ENCODE measurements around the gene CCDC178. TPM values are rescaled to one million over a fixed set of nuclear protein-coding genes. Genes with fewer than 3 reads are reported as not detected.

The CCDC178 gene
- total RNA-seq, 1 experiment from 2014 or later: not detected

DNA sequence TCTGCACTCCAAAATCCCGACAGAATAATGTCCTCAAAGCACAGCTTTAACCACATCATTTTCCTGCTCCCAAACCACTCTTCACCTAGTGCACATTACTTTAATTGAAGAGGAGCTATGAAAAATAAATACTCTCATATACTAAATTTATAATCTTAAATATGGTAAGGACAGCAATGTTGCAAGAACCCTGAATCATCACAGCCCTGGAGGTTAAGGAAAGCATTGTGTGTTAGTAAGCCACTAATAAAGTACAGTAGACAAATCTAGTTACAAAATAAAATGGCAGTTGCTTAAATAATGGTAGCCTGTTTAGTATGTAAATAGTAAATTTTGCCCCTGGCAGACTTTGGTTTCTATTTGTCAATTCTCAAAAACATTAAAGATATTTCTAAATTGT, 27.0 kb upstream of the CCDC178 start:
- Histone ChIP-seq H3K36me3 (ENCODE audit: control insufficient read depth in 1 of 2, insufficient read depth in 2 of 2, low read length in 2 of 2) (no peaks in the 10 kb centered on the region), H3K9me3 (ENCODE audit: control insufficient read depth in 1 of 2, insufficient read depth in 1 of 2, low read depth in 1 of 2, low read length in 2 of 2) (peaks cover 10 to 27% of the 10 kb centered on the region in 2 experiments; a peak in 2 of 4 replicates), H3K27me3 (ENCODE audit: insufficient read depth, low read length) (no peaks in the 10 kb centered on the region), H3K9me2 (ENCODE audit: insufficient read depth) (no peaks in the 10 kb centered on the region), H2AFZ (ENCODE audit: low read depth, low read length, poor library complexity, severe bottlenecking) (no peak overlapping the region), H3K9ac (ENCODE audit: low read length) (no peak overlapping the region), H4K20me1 (ENCODE audit: insufficient read depth) (no peaks in the 10 kb centered on the region), H3K79me2 (ENCODE audit: insufficient read depth, low read length) (no peaks in the 10 kb centered on the region), H3K4me1 (ENCODE audit: control insufficient read depth in 1 of 2, insufficient read depth in 2 of 2, low read length in 2 of 2) (no peaks in the 10 kb centered on the region), H3K27ac (ENCODE audit: low read depth, low read length) (no peak overlapping the region), H3K4me3 (replicated peaks in 1 of 2; ENCODE audit: low read depth in 1 of 2, low read length in 2 of 2) (no peak overlapping the region), H3K4me2 (ENCODE audit: low read length) (no peak overlapping the region)
- CTCF ChIA-PET: no interaction called here
- no TSS peak for BruUV-seq (replicated peaks)
- no peak for TF ChIP-seq ZNF274 (IDR thresholded peaks at IDR 0.05; ENCODE audit: low read depth, low read length)
- TF ChIP-seq POLR2A (IDR thresholded peaks at IDR 0.05; ENCODE audit: borderline replicate concordance, extremely low read depth, insufficient read depth, insufficient read length): no peak
- no peak for TF ChIP-seq RAD21 (IDR thresholded peaks at IDR 0.05; ENCODE audit: low read depth)
- no peak for TF ChIP-seq JUND (IDR thresholded peaks at IDR 0.05)
- TF ChIP-seq MAX (IDR thresholded peaks at IDR 0.05): no peak
- no peak for TF ChIP-seq ELF1 (IDR thresholded peaks at IDR 0.05; ENCODE audit: borderline replicate concordance, low read depth)
- TF ChIP-seq TCF7L2 (IDR thresholded peaks at IDR 0.05; ENCODE audit: borderline replicate concordance, extremely low read depth, insufficient read depth, insufficient read length): no peak
- no peak for TF ChIP-seq EZH2phosphoT487 (IDR thresholded peaks at IDR 0.05; ENCODE audit: borderline replicate concordance)
- TF ChIP-seq SP1 (IDR thresholded peaks at IDR 0.05; ENCODE audit: low read depth): no peak
- TF ChIP-seq CEBPB (IDR thresholded peaks at IDR 0.05; ENCODE audit: low read depth): no peak
- RAD21 ChIA-PET (ENCODE audit: low non-redundant PET in 1 of 2, low total read pairs in 2 of 2, uncharacterized antibody in 2 of 2, unreplicated experiment in 2 of 2): no interaction called here
- POLR2A ChIA-PET: no interaction called here
- DNase-seq (ENCODE audit: low read depth, low spot score) (no peak), ATAC-seq (no peak)
- intact Hi-C loops (cut with micrococcal nuclease): no loop called here

DNA sequence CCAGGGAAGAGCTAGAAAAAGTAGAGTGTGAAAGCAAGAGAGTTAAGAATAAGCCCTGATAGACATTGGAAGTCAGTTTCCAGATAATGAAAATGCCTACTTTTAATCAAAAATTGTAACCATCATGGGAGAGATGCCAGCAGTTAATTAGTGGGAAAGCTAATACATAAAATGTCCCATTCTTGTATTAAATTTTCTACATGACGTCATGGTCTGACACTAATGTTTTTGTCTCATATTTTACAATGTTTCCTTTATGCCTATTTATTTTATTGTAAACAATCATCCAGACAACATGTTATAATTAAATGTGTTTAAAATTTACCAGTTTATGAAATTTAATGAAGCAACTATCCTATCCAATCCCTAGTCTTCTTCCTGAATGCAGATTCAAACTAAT, 26.3 kb upstream of the CCDC178 start:
- ATAC-seq (no peak), DNase-seq (ENCODE audit: low read depth, low spot score) (no peak)
- Histone ChIP-seq H3K9me2 (ENCODE audit: insufficient read depth) (no peaks in the 10 kb centered on the region), H3K27ac (ENCODE audit: low read depth, low read length) (no peak overlapping the region), H3K36me3 (ENCODE audit: control insufficient read depth in 1 of 2, insufficient read depth in 2 of 2, low read length in 2 of 2) (no peaks in the 10 kb centered on the region), H3K4me2 (ENCODE audit: low read length) (no peak overlapping the region), H2AFZ (ENCODE audit: low read depth, low read length, poor library complexity, severe bottlenecking) (no peak overlapping the region), H3K4me1 (ENCODE audit: control insufficient read depth in 1 of 2, insufficient read depth in 2 of 2, low read length in 2 of 2) (no peaks in the 10 kb centered on the region), H4K20me1 (ENCODE audit: insufficient read depth) (no peaks in the 10 kb centered on the region), H3K27me3 (ENCODE audit: insufficient read depth, low read length) (no peaks in the 10 kb centered on the region), H3K79me2 (ENCODE audit: insufficient read depth, low read length) (no peaks in the 10 kb centered on the region), H3K9ac (ENCODE audit: low read length) (no peak overlapping the region), H3K4me3 (replicated peaks in 1 of 2; ENCODE audit: low read depth in 1 of 2, low read length in 2 of 2) (no peak overlapping the region), H3K9me3 (ENCODE audit: control insufficient read depth in 1 of 2, insufficient read depth in 1 of 2, low read depth in 1 of 2, low read length in 2 of 2) (peaks cover 13 to 32% of the 10 kb centered on the region in 2 experiments; a peak in 2 of 4 replicates)
- no TSS peak for BruUV-seq (replicated peaks)
- CTCF ChIA-PET: no interaction called here
- intact Hi-C loops (cut with micrococcal nuclease): no loop called here
- POLR2A ChIA-PET: no interaction called here
- TF ChIP-seq CEBPB (IDR thresholded peaks at IDR 0.05; ENCODE audit: low read depth) (no peak), EZH2phosphoT487 (IDR thresholded peaks at IDR 0.05; ENCODE audit: borderline replicate concordance) (no peak), ZFX (IDR thresholded peaks at IDR 0.05) (no peak), MAX (IDR thresholded peaks at IDR 0.05) (no peak), POLR2A (IDR thresholded peaks at IDR 0.05; ENCODE audit: borderline replicate concordance, extremely low read depth, insufficient read depth, insufficient read length) (no peak), SP1 (IDR thresholded peaks at IDR 0.05; ENCODE audit: low read depth) (no peak), EGR1 (IDR thresholded peaks at IDR 0.05; ENCODE audit: low read depth) (no peak)
- TF ChIP-seq, protein P1, sequence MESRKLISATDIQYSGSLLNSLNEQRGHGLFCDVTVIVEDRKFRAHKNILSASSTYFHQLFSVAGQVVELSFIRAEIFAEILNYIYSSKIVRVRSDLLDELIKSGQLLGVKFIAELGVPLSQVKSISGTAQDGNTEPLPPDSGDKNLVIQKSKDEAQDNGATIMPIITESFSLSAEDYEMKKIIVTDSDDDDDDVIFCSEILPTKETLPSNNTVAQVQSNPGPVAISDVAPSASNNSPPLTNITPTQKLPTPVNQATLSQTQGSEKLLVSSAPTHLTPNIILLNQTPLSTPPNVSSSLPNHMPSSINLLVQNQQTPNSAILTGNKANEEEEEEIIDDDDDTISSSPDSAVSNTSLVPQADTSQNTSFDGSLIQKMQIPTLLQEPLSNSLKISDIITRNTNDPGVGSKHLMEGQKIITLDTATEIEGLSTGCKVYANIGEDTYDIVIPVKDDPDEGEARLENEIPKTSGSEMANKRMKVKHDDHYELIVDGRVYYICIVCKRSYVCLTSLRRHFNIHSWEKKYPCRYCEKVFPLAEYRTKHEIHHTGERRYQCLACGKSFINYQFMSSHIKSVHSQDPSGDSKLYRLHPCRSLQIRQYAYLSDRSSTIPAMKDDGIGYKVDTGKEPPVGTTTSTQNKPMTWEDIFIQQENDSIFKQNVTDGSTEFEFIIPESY (IDR thresholded peaks at IDR 0.05; ENCODE audit: extremely low read depth, insufficient replicate concordance, low read length): no peak
- RAD21 ChIA-PET (ENCODE audit: low non-redundant PET in 1 of 2, low total read pairs in 2 of 2, uncharacterized antibody in 2 of 2, unreplicated experiment in 2 of 2): no interaction called here

Measured in HCT116 (cell line).